NCI-H2196 (cell line): ENCODE data around the gene GRM4.

Experiments used
- DNase-seq: peaks from one replicate; lab custom pipeline; 2025; ENCODE audit not compliant: unreplicated experiment; lab: John Stamatoyannopoulos, UW

GRM4 gene

GRCh38 chr6:34110610-34111009 lies 35.3 kb downstream of the GRM4 start:
- DNase-seq, result no peak

- no peak for DNase-seq
Measured at GRCh38 chr6:34108176-34108575, 37.7 kb downstream of the GRM4 start.

GRCh38 chr6:34106900-34107299 lies 39.0 kb downstream of the GRM4 start:
- DNase-seq, result no peak

GRCh38 chr6:34106421-34106820 lies 39.5 kb downstream of the GRM4 start:
- DNase-seq, result no peak

GRCh38 chr6:34104628-34105027 lies 41.3 kb downstream of the GRM4 start:
- DNase-seq, result no peak

GRCh38 chr6:34104186-34104585 lies 41.7 kb downstream of the GRM4 start:
- no peak for DNase-seq

GRCh38 chr6:34103321-34103720 lies 42.6 kb downstream of the GRM4 start:
- no peak for DNase-seq

GRCh38 chr6:34102696-34103095 lies 43.2 kb downstream of the GRM4 start:
- DNase-seq, result no peak

GRCh38 chr6:34102099-34102656 lies 43.7 kb downstream of the GRM4 start:
- DNase-seq, result no peak

- DNase-seq, result no peak
Measured at GRCh38 chr6:34100788-34101187, 45.1 kb downstream of the GRM4 start.

- no peak for DNase-seq
Measured at GRCh38 chr6:34099878-34100277, 46.0 kb downstream of the GRM4 start.

GRCh38 chr6:34098045-34098936 lies 47.6 kb downstream of the GRM4 start:
- no peak for DNase-seq

GRCh38 chr6:34096814-34097213 lies 49.1 kb downstream of the GRM4 start:
- no peak for DNase-seq

- no peak for DNase-seq
Measured at GRCh38 chr6:34096193-34096592, 49.7 kb downstream of the GRM4 start.

- DNase-seq, result no peak
Measured at GRCh38 chr6:34095741-34096140, 50.1 kb downstream of the GRM4 start.

GRCh38 chr6:34095136-34095505 lies 50.8 kb downstream of the GRM4 start:
- no peak for DNase-seq

GRCh38 chr6:34094474-34095135 lies 51.3 kb downstream of the GRM4 start:
- DNase-seq, result no peak

GRCh38 chr6:34093854-34094430 lies 51.9 kb downstream of the GRM4 start:
- DNase-seq, result no peak

GRCh38 chr6:34093206-34093605 lies 52.7 kb downstream of the GRM4 start:
- no peak for DNase-seq

GRCh38 chr6:34092631-34093030 lies 53.3 kb downstream of the GRM4 start:
- no peak for DNase-seq

GRCh38 chr6:34090935-34091334 lies 55.0 kb downstream of the GRM4 start:
- no peak for DNase-seq

- no peak for DNase-seq
Measured at GRCh38 chr6:34090529-34090928, 55.4 kb downstream of the GRM4 start.
